ENCODE measurements around the gene KRT86. TPM values are rescaled to one million over a fixed set of nuclear protein-coding genes. Genes with fewer than 3 reads are reported as not detected.
"Not testable (repeated sequence)": the region's sequence is repeated elsewhere in the genome, so short reads cannot be mapped to it uniquely, and the experiment has no call there.

Gene KRT86
- total RNA-seq, 2 donors from 2014 or later, result not detected

- intact Hi-C loops (cut with DNase I), result no loop called here
- DNase-seq (no peak), ATAC-seq (peak; percentile 38 to 77)
These were observed 25.6 kb upstream of the KRT86 start for GRCh38 chr12:52248541-52249461.

DNA sequence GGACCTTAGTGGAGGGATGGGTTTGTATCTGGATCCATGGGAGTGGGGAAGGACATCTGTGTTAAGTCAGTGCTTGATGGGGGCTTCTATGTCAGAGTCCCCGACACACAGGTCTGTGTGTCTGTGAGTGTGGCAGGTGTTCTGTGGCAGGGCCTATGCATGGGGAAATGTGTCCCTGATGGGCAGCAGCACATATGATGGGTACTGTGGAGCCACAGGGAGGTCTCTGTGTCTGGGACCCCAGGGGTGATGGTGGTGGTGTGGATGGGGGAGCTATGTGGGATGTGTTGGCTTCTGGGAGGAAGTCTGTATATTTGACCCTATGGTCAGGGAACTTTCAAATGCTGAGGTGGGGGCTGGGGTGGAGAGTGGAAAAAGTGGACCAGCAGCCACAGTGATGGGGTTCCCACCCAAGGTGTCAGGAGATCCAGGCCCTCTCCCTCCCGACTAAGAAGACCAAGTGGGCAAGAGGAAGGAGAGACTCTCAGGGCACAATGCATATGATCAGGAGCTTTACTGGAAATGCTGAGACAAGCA is 24.9 kb upstream of the KRT86 start:
- no peak for ATAC-seq
- intact Hi-C loops (cut with DNase I), result no loop called here

DNA sequence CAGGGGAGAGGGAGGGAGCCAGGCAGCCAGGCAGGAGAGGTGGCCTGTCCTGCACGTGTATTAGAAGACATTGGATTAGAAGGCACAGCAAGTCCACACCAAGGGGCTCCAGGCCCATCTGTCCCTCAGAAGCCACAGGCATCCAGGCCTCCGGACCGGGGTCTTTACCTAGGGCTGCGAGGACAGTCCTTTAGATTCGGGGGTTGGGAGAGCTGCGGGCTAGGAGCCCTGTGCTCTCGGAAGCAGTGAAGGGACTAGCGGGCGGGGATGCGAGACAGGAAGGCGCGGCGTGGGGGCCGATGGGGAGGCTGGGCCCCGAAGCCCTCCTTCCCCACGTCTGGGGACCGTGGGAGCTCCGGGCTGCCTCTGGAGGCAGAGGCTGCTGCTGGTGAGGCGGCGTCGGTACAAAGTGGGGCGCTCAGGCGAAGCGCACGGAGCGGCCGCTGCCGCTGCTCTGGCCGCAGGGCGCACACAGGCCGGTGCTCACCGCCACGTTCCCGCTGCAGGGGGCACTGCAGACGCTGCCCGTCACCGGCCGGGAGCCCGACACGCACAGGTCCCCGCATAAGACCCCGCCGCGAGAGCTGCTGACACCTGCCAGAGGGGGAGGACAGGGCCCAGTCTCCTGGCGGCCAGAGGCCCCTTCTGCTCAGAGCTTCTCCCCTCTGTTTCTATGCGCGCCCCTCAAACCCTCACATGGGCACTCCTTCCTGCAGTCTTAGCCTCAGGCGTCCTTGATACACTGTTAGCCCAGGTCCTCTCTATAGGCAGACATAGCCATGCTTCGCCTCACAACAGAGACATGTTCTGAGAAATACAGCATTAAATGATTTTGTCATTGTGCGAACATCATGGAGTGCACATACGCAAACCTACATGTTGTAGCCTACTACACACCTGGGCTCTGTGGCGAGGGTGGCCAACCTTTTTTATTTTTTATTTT is 24.1 kb upstream of the KRT86 start:
- no peak for DNase-seq
- peak in 1 of 2 donors; percentile 5 for ATAC-seq
- intact Hi-C loops (cut with DNase I), result no loop called here

More for the DNA sequence above, 24.9 kb upstream of the KRT86 start:
- no peak for DNase-seq

- intact Hi-C loops (cut with DNase I), result no loop called here
- DNase-seq (no peak), ATAC-seq (no peak)
These were observed 22.9 kb upstream of the KRT86 start for GRCh38 chr12:52251367-52252051.

- intact Hi-C loops (cut with DNase I); ATAC-seq; DNase-seq: not testable (repeated sequence)
These were observed 22.2 kb upstream of the KRT86 start for GRCh38 chr12:52252175-52252615.

DNA sequence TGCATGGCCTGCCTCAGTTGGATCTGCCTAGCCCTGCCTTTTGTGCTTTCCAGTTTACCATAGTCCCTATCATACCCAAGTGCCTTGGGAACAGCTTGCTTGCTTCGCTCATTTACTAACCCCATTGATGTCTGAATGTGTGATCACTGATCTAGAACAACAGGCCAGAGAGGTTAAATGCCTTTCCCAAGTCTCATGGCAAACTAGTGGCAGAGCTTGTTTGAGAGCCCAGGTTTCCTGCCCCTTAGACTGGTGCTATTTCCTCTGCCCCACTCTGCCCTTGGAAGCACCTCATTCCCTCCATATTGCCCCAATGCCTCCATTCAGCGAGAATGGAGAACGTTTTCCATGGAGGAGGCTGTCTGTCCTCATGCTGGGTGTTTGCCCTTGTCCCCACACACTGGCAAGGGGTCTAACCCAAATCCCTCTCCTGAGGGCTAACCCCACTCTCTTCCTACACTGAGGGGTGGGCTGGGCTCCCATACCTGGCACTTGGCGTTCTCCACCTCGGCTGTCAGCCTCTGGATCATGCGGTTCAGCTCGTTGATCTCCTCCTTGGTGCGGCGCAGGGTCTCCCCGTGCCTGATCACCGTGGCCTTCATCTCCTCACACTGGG is 21.6 kb upstream of the KRT86 start:
- DNase-seq (no peak), ATAC-seq (no peak)
- intact Hi-C loops (cut with DNase I), result no loop called here

- intact Hi-C loops (cut with DNase I), result no loop called here
- ATAC-seq, result no peak
These were observed 20.9 kb upstream of the KRT86 start for GRCh38 chr12:52253391-52254179.

DNA sequence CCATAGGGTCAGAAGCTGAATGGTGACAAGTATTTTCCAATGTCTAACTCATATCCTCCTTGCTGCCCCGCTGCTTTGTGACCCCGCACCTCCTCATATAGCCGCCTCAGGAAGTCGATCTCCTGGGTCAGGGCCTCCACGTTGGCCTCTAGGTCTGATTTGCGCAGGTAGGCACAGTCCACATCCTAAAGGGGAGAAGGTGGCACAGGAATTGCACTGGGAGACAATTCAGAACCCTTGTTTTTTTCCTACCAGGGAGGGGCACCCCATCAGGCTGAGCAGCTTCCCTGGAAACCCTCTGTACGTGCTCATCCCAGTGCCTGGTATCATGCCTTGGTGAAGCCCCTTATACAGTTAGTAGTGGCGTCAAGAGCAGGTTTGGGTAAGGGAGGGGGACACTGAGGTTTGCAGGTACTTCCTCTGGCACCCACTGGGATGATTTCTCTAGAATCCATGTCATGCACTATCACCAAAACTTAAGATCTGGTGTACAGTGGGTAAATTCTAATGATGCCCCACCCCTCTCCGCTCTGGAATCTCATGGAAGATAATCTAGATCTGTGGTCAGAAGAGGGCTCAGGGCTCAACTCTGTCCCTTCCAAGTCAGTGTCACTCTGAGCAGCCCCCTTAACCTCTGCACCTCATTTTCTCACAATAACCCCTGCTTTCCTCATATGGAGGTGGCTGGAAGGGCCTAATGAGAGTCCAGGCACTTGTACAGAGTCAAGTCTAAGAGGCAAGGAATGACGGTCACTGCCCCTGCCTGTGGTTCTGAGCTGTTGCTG is 20.1 kb upstream of the KRT86 start:
- DNase-seq (no peak), ATAC-seq (no peak)
- intact Hi-C loops (cut with DNase I), result no loop called here

More at GRCh38 chr12:52253391-52254179, 20.9 kb upstream of the KRT86 start:
- DNase-seq, result no peak

- intact Hi-C loops (cut with DNase I), result no loop called here
- ATAC-seq (no peak), DNase-seq (no peak)
These were observed 19.3 kb upstream of the KRT86 start for GRCh38 chr12:52254965-52255751.

- DNase-seq (no peak), ATAC-seq (no peak)
- intact Hi-C loops (cut with DNase I), result no loop called here
These were observed 18.4 kb upstream of the KRT86 start for GRCh38 chr12:52255926-52256583.

- DNase-seq, result no peak
- intact Hi-C loops (cut with DNase I), result no loop called here
- no peak for ATAC-seq
These were observed 17.9 kb upstream of the KRT86 start for GRCh38 chr12:52256584-52256935.

DNA sequence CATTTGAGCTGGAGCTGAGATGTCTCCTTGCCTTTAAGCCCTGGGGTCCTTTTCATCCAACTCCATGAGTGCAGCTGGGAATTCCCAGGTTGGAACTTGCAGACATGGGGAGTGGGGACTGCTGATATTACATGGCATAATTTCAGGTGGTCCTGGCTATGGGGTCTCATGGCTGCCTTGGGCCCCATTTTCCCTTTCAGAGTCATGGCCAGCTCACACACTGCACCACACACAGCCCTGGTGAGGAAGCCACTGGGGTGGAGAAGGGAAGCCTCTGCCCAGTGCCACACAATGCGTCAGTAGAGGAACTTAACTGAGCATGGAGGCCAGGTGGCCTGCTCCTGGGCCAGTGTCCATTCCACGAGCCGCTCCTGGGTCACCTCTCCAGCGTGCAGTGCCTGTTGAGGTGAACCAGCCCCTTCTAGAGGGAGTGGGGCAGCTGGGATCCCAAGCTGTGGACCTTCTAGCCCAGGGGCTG is 17.3 kb upstream of the KRT86 start:
- intact Hi-C loops (cut with DNase I), result no loop called here
- DNase-seq (no peak), ATAC-seq (no peak)

GRCh38 chr12:52257922-52258321 is 16.5 kb upstream of the KRT86 start:
- DNase-seq; intact Hi-C loops (cut with DNase I); ATAC-seq: not testable (repeated sequence)

DNA sequence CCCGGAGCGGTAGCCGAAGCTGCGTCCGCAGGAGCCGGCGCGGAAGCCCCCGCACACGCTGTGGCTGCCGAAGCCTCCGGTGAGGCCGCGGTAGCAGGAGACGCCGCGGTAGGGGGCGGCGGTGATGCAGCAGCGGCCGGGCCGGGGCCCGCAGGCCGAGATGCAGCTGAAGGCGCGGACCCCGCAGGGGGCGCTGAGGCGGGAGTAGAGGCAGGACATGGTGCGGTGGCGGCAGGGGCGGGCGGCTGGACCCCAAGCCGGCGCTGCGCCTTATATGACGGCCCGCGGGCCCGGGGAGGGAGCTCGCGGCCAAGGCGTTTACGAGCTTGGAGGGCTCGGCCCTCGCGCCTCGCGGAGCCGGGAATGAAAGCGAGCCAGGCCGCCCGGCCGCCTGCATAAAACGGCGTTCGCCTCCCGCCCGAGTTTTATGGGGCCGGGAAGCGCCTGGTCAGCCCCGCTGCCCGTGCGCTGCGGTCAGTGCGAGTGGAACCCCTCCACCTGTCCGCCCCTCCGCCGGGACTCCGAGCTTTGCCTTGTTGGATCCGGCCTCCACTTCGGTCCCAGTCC is 16.0 kb upstream of the KRT86 start:
- peak; percentile 34 to 61 for ATAC-seq
- intact Hi-C loops (cut with DNase I), result no loop called here
- DNase-seq, result peak; percentile 45

GRCh38 chr12:52259657-52260243 is 14.7 kb upstream of the KRT86 start:
- intact Hi-C loops (cut with DNase I), result no loop called here
- no peak for DNase-seq

More at GRCh38 chr12:52259657-52260243, 14.7 kb upstream of the KRT86 start:
- no peak for ATAC-seq
